DMS53 (cell line): Measurements from ENCODE around the gene ARID5B.

Experiments used
- DNase-seq: peaks from one replicate; lab custom pipeline; 2025; lab: John Stamatoyannopoulos, UW

The ARID5B gene

DNA sequence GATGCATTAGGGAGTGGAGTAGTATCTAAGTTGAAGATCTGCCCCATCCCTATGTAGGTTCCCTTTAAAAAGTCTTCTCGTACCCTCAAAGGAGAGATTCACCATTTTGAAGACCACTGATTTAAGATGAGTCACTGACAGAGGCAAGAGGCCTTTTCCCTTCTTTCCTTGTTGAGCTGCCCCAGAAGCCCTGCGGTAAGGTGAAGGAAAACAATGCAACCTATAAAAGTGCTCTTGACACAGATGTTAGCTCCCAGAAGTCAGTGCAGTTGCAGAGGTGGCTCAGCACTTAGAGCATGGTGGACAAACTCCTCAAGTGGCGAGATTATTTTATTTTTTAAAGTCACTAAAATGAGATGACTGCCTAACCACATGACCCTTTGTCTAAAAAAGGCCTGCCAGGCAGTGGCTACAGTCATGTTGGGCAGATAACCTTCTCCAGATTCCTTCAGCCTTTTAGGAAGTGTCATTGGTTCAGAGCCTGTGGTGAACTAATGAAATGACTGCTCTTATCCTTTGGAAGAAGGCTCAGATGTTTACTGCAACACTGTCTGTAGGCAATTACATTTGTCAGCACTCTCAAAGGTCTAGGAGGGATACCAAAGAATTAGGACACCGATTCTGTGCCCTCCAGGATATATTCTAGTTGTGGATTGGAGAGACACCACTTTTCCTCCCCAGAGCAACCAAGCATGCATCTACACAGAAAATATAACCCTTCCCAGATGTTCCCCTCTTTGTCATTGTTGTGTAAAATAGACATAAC, 88.7 kb downstream of the ARID5B start:
- no peak for DNase-seq

GRCh38 chr10:61990761-61991135, 89.2 kb downstream of the ARID5B start:
- peak; percentile 14 for DNase-seq

GRCh38 chr10:61991166-61991565, 89.7 kb downstream of the ARID5B start:
- DNase-seq = no peak

DNA sequence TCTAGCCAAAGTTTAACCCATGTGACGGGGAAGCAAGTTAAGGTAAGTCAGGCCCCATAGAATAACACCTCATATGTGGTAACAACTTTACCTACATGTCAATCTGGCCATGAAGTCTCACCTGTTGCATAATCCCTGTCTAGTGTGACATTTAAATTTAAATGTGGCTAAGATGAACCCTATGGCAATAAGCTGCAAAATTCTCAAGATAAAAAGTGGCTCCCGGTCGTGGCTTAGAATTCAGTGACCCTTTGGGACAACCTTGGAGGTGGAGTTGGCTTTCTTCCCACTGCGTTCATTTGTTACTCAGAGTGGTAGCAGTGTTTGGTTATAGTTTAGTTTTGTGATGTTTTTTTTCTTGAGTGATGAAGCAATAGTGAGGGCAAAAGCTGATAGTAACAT, 90.6 kb downstream of the ARID5B start:
- DNase-seq = no peak

- DNase-seq = no peak
Observed at GRCh38 chr10:61992671-61993668, 91.5 kb downstream of the ARID5B start.

DNA sequence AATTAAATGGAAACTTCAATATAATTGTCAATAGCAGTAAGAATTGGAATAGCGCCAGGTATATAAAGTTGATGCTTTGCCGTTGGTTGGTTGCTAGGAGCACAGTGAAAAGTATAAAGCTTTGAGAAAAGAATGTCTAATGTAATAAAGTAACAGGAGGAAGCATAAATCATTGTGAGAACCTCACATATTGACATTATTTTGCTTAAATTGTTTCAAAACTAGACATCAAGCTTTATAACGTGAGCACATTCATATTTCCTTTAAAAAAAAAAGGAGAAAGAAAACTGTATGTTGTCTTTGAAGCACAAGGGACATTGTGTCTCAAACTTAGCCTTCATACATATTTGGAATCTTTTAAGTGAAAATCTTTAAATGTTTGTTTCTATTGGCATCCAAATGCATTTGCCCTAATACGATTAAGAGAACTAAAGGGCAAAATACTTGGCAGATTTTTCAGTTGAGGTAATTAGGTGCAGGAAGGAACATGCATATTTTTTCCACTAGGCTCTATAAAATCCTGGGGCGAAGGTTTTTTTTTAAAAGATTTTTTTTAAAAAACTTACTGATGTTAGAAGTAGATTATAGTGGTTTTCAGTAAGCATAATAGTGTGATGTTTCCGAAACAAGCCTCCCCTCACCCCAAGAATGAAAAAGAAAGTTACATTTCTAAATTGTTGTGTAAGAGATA, 92.4 kb downstream of the ARID5B start:
- no peak for DNase-seq

GRCh38 chr10:61994405-61995219, 93.1 kb downstream of the ARID5B start:
- no peak for DNase-seq

GRCh38 chr10:61995220-61995503, 93.7 kb downstream of the ARID5B start:
- no peak for DNase-seq

DNA sequence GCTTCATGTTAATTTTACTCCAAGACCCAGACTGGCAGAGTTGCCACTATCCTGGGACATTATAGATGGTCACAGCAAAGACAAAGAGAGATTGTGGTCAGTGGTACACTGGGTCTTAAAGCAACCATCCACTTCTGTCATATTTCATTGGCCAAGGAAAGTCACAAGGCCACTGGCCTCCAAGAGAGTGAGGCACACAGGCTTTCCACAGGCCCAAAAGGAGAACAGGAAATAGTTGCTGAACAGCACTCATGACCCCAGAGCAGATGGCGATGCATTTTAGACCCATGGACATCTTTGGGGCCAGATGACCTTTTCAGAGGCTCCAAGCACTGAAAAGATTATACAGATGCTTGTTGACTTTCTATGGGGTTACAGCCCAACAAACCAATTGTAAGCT, 97.4 kb downstream of the ARID5B start:
- DNase-seq = no peak

- DNase-seq = no peak
Observed at GRCh38 chr10:62000037-62000603, 98.6 kb downstream of the ARID5B start.

DNA sequence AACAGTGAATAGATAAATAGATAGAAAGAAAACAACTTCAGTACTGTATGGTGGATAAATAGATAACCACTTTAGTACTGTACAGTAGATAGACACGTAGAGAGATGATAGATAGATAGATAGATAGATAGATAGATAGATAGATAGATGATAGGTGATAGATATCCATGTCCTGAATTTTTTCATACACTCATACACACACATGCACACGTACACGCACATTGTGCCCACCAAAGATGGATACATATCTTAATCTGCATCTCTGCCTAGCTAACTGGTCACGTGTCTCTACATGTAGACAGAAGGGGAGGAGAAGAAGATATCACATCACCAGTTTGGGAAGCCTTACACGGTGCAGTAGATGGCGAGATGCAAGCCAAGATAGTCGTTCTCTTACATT, 99.2 kb downstream of the ARID5B start:
- DNase-seq = no peak

DNA sequence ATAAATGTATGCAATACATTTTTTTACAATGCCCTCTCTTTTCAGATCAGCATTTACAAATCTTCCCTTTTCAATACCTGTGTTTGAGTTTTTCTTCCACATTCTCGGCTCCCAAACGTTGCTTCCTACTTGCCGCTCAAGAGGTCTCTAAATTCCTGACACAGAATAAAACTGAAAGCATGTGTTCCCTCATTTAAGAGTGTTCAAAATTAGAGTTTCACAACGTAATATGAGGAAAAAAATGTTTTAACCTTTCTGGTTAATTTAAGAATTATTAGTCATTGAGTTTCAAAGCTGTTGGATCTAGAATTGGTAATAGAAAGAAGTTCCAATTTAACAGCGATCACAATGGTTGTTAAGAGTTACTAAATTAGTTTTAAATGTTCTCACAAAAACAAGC, 100.4 kb downstream of the ARID5B start:
- DNase-seq = no peak

GRCh38 chr10:62002753-62003152, 101.3 kb downstream of the ARID5B start:
- DNase-seq = no peak

DNA sequence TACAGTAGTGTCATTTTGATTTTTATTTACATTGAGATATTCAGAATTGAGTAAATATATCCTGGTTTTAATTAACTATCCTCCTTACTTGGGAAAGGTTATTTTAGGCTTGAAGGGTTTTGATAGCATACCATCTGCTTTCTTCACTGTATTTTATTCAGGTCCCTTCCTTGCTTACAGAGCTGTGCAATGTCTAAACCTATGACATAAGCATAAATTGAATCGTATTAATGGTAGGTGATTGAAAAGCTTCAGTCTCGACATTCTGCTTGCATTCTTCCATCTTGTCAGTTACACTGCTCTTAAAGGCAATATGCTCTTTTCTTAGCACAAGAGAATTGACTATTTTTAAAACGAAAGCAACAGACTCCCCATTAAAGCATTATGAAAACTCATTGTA, 102.5 kb downstream of the ARID5B start:
- DNase-seq = no peak

- no peak for DNase-seq
Observed at GRCh38 chr10:62005281-62005680, 103.8 kb downstream of the ARID5B start.

GRCh38 chr10:62005687-62006086, 104.2 kb downstream of the ARID5B start:
- peak; percentile 15 for DNase-seq

GRCh38 chr10:62007145-62007544, 105.6 kb downstream of the ARID5B start:
- DNase-seq = no peak

DNA sequence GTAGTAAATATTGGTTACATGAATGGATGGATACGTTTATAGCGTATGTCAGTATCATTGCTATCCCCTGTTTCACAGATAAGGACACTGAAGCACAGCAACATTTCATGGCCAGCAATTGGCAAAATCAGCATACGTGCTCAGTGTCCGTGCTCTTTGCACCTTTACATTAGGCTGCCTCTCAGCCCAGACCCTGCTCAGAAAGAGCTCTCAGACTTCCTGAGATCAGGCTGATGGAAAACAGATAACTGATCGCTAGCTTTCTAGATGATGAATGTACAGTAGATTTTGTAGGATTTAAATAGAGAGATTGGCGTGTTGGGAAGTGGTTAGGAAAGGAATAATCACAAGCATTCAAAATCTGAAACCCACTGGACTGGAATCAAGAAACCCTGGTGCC, 106.7 kb downstream of the ARID5B start:
- no peak for DNase-seq

DNA sequence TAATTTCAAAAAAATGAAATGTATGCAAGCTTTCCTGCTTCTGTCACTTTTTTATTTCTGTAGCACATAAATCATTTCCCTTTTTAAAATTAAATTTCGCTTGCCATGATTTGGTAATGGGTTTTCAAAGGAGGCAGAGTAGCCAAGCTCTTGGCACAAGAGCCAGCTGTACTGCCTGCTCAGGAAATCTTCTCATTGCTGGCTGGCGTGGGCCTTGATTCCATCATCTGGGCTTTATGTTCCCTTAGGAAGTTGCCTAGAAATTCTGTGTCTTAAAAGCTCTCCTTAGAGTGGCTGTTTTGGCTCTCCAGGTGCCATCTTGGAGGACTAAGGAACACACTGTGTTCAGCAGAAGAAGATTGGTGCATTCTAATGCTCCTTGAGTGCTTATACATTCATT, 107.4 kb downstream of the ARID5B start:
- no peak for DNase-seq

DNA sequence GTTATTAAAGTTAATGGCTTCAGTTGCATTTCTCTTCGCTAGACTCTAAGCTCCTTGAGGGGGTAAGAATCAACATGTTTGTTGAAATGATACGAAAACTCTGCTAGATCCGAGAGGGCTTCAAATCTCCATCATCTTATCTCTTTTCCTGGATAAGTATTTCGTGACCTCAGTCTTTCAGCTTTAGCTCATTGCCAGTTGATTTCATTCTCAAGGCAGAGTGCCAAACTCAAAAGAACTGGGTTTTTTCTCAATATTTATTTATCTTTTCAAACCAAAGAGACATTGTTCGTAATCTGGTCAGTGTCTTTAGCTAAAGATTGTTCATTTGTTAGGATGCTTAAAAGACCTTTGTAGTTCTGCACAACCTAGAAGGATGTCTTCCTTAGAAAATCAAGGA, 108.9 kb downstream of the ARID5B start:
- no peak for DNase-seq

DNA sequence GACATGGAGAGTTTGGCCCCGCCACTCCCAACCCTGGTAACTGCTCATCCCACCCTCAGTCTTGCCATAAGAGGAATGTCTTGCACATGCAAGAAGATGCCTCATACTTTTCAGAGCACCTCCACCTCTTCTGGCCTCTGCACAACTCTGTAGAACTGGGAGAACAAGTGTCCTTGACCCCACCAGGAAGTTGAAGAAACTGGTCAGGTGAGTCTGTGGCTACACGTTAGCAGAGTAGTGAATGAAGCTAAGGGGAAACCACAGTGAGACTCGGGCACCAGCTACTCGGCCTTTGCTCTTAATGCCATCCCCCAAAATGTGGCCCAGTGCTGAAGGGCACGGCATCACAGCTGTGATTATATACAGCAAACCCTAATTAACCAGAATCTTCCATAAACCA, 110.1 kb downstream of the ARID5B start:
- peak; percentile 70 for DNase-seq

- no peak for DNase-seq
Observed at GRCh38 chr10:62012318-62012717, 110.8 kb downstream of the ARID5B start.
